HL-60 (cell line): ENCODE results near the gene HMGN2.
A peak's percentile ranks its signal among the peaks of the same experiment; 100 is the strongest.

Experiments
- DNase-seq, 2 experiments: peaks; one replicate each; pipeline ENCODE4 v3.0.0-alpha.2; 2010 to 2020; ENCODE audit warnings: low read depth in 1 of 2, low spot score in 1 of 2
- H3K27ac ChIP-seq: fragments of 250-450 bp; sonication (Bioruptor Pico); replicated peaks from 2 replicates; pipeline ENCODE4 v1.5.1; 2020; ENCODE audit warnings: mild to moderate bottlenecking, moderate library complexity
- H3K27me3 ChIP-seq: fragments of 250-450 bp; sonication (Bioruptor Pico); 2 replicates; pipeline ENCODE4 v1.5.1; 2021; ENCODE audit warnings: mild to moderate bottlenecking, moderate library complexity; ENCODE audit not compliant: insufficient read depth, poor library complexity, severe bottlenecking
- H3K4me3 ChIP-seq: replicated peaks from 2 replicates; pipeline ENCODE4 v1.5.1; 2011; ENCODE audit warnings: mild to moderate bottlenecking, control low read depth, low read length; ENCODE audit not compliant: insufficient read depth
- CTCF ChIP-seq: IDR thresholded peaks from one replicate; pipeline ENCODE4 v1.5.1; 2011; ENCODE audit warnings: low read length, control low read depth, inconsistent platforms; ENCODE audit not compliant: insufficient read depth
- GABPA ChIP-seq: IDR thresholded peaks from 2 replicates; pipeline ENCODE4 v1.6.1; 2012; ENCODE audit warnings: low read depth
- POLR2AphosphoS5 ChIP-seq: IDR thresholded peaks from 2 replicates; pipeline ENCODE4 v1.6.1; 2012; ENCODE audit warnings: low read depth
- SPI1 ChIP-seq: IDR thresholded peaks from 2 replicates; pipeline ENCODE4 v1.6.1; 2012; ENCODE audit warnings: low read depth, mild to moderate bottlenecking, borderline replicate concordance
- TF ChIP-seq, protein P1 (sequence below): IDR thresholded peaks from 2 replicates; pipeline ENCODE4 v1.6.1; 2012; ENCODE audit warnings: low read depth; ENCODE audit not compliant: insufficient replicate concordance

The HMGN2 gene

DNA sequence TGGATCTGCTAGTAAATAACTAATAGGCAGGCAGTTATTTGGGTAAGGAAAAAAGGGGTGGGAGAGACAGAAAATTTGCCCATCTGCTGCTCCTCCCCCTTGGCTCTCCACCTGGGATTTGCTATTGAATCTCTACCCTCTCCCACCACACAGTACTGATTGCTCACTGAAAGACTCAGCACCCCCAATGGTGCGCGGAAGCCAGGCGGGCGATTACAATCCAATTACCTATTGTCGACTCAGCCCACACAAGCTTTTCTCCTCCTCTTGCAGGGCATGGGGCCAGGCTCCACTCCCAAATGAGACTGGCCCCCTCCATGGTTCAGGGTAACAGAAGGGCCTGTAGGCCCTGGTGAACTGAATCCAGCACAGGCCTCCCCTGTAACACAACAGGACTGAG, 2.7 kb upstream of the HMGN2 start:
- Histone ChIP-seq H3K27me3 (no peaks in the 10 kb centered on the region), H3K27ac (peak overlapping the region; percentile 28), H3K4me3 (no peak overlapping the region)
- no peak for DNase-seq
- TF ChIP-seq GABPA: no peak
- no peak; the same call in 1 of the 2 replicates for TF ChIP-seq POLR2AphosphoS5
- TF ChIP-seq SPI1: no peak
- TF ChIP-seq, protein P1, sequence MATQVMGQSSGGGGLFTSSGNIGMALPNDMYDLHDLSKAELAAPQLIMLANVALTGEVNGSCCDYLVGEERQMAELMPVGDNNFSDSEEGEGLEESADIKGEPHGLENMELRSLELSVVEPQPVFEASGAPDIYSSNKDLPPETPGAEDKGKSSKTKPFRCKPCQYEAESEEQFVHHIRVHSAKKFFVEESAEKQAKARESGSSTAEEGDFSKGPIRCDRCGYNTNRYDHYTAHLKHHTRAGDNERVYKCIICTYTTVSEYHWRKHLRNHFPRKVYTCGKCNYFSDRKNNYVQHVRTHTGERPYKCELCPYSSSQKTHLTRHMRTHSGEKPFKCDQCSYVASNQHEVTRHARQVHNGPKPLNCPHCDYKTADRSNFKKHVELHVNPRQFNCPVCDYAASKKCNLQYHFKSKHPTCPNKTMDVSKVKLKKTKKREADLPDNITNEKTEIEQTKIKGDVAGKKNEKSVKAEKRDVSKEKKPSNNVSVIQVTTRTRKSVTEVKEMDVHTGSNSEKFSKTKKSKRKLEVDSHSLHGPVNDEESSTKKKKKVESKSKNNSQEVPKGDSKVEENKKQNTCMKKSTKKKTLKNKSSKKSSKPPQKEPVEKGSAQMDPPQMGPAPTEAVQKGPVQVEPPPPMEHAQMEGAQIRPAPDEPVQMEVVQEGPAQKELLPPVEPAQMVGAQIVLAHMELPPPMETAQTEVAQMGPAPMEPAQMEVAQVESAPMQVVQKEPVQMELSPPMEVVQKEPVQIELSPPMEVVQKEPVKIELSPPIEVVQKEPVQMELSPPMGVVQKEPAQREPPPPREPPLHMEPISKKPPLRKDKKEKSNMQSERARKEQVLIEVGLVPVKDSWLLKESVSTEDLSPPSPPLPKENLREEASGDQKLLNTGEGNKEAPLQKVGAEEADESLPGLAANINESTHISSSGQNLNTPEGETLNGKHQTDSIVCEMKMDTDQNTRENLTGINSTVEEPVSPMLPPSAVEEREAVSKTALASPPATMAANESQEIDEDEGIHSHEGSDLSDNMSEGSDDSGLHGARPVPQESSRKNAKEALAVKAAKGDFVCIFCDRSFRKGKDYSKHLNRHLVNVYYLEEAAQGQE: no peak
- TF ChIP-seq CTCF: no peak

- H3K4me3 ChIP-seq: peak overlapping the region; percentile 82
- peak overlapping the region; percentile 99 for H3K27ac ChIP-seq
- no peak for TF ChIP-seq POLR2AphosphoS5
- TF ChIP-seq, protein P1: no peak
- no peak for TF ChIP-seq SPI1
- no peak for TF ChIP-seq GABPA
- TF ChIP-seq CTCF: no peak
- no peaks in the 10 kb centered on the region for H3K27me3 ChIP-seq
- peak in 1 of 2 experiments; percentile 40 for DNase-seq
Observed at GRCh38 chr1:26470878-26471497, 1.3 kb upstream of the HMGN2 start.

DNA sequence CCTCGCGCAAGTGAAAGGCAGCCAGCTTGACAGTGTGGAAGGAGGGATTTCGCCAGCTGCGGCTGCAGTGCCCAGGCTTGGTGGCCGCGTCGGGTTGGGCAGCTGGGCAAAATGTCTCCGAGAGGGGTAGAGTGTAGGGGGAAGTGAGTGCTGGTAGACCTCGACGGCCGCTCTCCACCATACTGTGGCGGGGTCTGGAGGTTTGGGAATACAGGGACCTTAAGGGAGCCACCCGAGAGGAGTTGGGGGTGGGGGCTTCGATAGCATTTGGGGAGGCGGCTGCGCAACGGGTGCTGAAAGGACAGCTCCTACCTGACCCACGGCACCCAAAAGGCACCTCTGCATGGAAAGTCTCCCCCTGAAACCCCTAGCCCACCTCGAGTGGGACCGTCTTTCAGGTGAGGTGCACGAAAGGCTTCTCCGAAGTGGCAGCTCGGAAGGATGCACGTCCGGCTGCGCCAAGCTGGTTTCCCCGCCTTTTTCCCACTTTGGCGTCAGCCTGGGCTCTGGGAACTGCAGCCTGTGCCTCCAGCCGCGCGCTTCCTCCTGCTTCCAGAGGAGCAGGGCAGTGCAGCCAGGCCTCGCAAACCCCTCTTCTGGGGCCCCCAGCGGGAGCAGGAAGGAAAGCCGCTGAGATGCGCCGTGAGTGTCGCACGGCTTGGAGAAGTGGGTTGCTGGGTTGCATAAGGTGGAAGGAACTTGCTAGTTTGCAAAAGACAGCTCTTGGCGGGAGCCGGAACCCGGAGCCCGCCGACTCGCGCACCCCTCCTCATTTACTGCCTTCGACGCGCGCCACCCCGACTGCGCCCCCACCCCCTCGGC, 531 bp upstream of the HMGN2 start:
- no peaks in the 10 kb centered on the region for H3K27me3 ChIP-seq
- DNase-seq: peak; percentile 94 to 97
- H3K27ac ChIP-seq: peak overlapping the region; percentile 99
- TF ChIP-seq POLR2AphosphoS5 (peak; percentile 63; the same call in 1 of the 2 replicates), CTCF (no peak), GABPA (no peak), SPI1 (peak; percentile 69)
- TF ChIP-seq, protein P1: peak; percentile 91
- peak overlapping the region; percentile 82 for H3K4me3 ChIP-seq
